ENCODE data around the gene PHC2.

PHC2 gene

GRCh38 chr1:33307494-33307864 lies 123.4 kb downstream of the PHC2 start:
- Histone ChIP-seq H3K36me3 (ENCODE audit: control insufficient read depth, insufficient read depth, low read length) (no peaks in the 10 kb centered on the region), H3K79me2 (no peaks in the 10 kb centered on the region), H3K9ac (no peak overlapping the region), H3K27ac (no peak overlapping the region), H3K4me3 (ENCODE audit: low read depth, low read length) (no peak overlapping the region), H3K27me3 (ENCODE audit: control insufficient read depth, insufficient read depth, low read length) (no peaks in the 10 kb centered on the region), H2AFZ (no peak overlapping the region), H3K9me3 (ENCODE audit: control insufficient read depth, low read length) (no peaks in the 10 kb centered on the region), H3K4me2 (ENCODE audit: low read length) (no peak overlapping the region), H3K4me1 (no peaks in the 10 kb centered on the region)
- no peak for TF ChIP-seq CTCF (IDR thresholded peaks at IDR 0.05)

- no peak for TF ChIP-seq CTCF (IDR thresholded peaks at IDR 0.05)
- H3K36me3 ChIP-seq (ENCODE audit: control insufficient read depth, insufficient read depth, low read length): no peaks in the 10 kb centered on the region
- H3K27ac ChIP-seq: no peak overlapping the region
- no peaks in the 10 kb centered on the region for H3K27me3 ChIP-seq (ENCODE audit: control insufficient read depth, insufficient read depth, low read length)
- H2AFZ ChIP-seq: peak overlapping the region; percentile 45
- no peaks in the 10 kb centered on the region for H3K79me2 ChIP-seq
- H3K4me3 ChIP-seq (ENCODE audit: low read depth, low read length): no peak overlapping the region
- no peak overlapping the region for H3K9ac ChIP-seq
- no peaks in the 10 kb centered on the region for H3K9me3 ChIP-seq (ENCODE audit: control insufficient read depth, low read length)
- H3K4me1 ChIP-seq: no peaks in the 10 kb centered on the region
- no peak overlapping the region for H3K4me2 ChIP-seq (ENCODE audit: low read length)
Observed at GRCh38 chr1:33306653-33307493, 124.0 kb downstream of the PHC2 start.

- no peaks in the 10 kb centered on the region for H3K27me3 ChIP-seq (ENCODE audit: control insufficient read depth, insufficient read depth, low read length)
- no peak overlapping the region for H3K4me2 ChIP-seq (ENCODE audit: low read length)
- no peak overlapping the region for H3K9ac ChIP-seq
- H3K9me3 ChIP-seq (ENCODE audit: control insufficient read depth, low read length): no peaks in the 10 kb centered on the region
- H3K27ac ChIP-seq: no peak overlapping the region
- no peaks in the 10 kb centered on the region for H3K36me3 ChIP-seq (ENCODE audit: control insufficient read depth, insufficient read depth, low read length)
- TF ChIP-seq CTCF (IDR thresholded peaks at IDR 0.05): no peak
- no peaks in the 10 kb centered on the region for H3K79me2 ChIP-seq
- H3K4me3 ChIP-seq (ENCODE audit: low read depth, low read length): no peak overlapping the region
- peak overlapping the region; percentile 45 for H2AFZ ChIP-seq
- H3K4me1 ChIP-seq: peaks cover 2% of the 10 kb centered on the region
Observed at GRCh38 chr1:33305816-33306652, 124.9 kb downstream of the PHC2 start.

- Histone ChIP-seq H3K27me3 (ENCODE audit: control insufficient read depth, insufficient read depth, low read length) (no peaks in the 10 kb centered on the region), H2AFZ (no peak overlapping the region), H3K27ac (no peak overlapping the region), H3K4me2 (ENCODE audit: low read length) (no peak overlapping the region), H3K4me1 (peaks cover 4% of the 10 kb centered on the region), H3K79me2 (no peaks in the 10 kb centered on the region), H3K9ac (no peak overlapping the region), H3K36me3 (ENCODE audit: control insufficient read depth, insufficient read depth, low read length) (no peaks in the 10 kb centered on the region), H3K9me3 (ENCODE audit: control insufficient read depth, low read length) (no peaks in the 10 kb centered on the region), H3K4me3 (ENCODE audit: low read depth, low read length) (no peak overlapping the region)
- TF ChIP-seq CTCF (IDR thresholded peaks at IDR 0.05): no peak
Observed at GRCh38 chr1:33305016-33305415, 125.9 kb downstream of the PHC2 start.

Data from parathyroid adenoma (tissue), 2 donors.